HEK293 (cell line): ENCODE results near the gene CALCOCO2.

Experiments
- GLI2 ChIP-seq: fragments of 450-650 bp; formaldehyde crosslinking; IDR thresholded peaks from 2 replicates; pipeline ENCODE4; 2017; ENCODE audit warnings: missing biosample characterization, missing genetic modification characterization, low read depth, borderline replicate concordance
- IKZF3 ChIP-seq: fragments of 450-650 bp; IDR thresholded peaks from 2 replicates; pipeline ENCODE4 v1.5.0; 2018; ENCODE audit warnings: missing biosample characterization, mild to moderate bottlenecking, missing genetic modification characterization, moderate library complexity
- SCRT1 ChIP-seq: fragments of 450-650 bp; formaldehyde crosslinking; IDR thresholded peaks from 2 replicates; pipeline ENCODE4 v1.5.1; 2016; ENCODE audit warnings: missing biosample characterization, missing genetic modification characterization, borderline replicate concordance
- YY2 ChIP-seq: fragments of 450-650 bp; formaldehyde crosslinking; IDR thresholded peaks from 2 replicates; pipeline ENCODE4 v1.5.1; 2016; ENCODE audit warnings: missing biosample characterization, missing genetic modification characterization
- ZBTB11 ChIP-seq: fragments of 450-650 bp; formaldehyde crosslinking; conservative IDR thresholded peaks from 2 replicates; pipeline ENCODE4 v1.5.1; 2016; ENCODE audit warnings: low read depth, missing biosample characterization, missing genetic modification characterization
- ZBTB20 ChIP-seq: fragments of 450-650 bp; formaldehyde crosslinking; IDR thresholded peaks from 2 replicates; pipeline ENCODE4 v1.5.1; 2016; ENCODE audit warnings: missing biosample characterization, missing genetic modification characterization
- ZBTB26 ChIP-seq: fragments of 450-650 bp; formaldehyde crosslinking; optimal IDR thresholded peaks from 2 replicates; pipeline ENCODE3; 2016; ENCODE audit warnings: missing biosample characterization, mild to moderate bottlenecking, missing genetic modification characterization
- ZBTB48 ChIP-seq: fragments of 450-650 bp; formaldehyde crosslinking; IDR thresholded peaks from 2 replicates; pipeline ENCODE4 v1.5.1; 2016; ENCODE audit warnings: missing biosample characterization, missing genetic modification characterization
- ZEB2 ChIP-seq: fragments of 450-650 bp; formaldehyde crosslinking; IDR thresholded peaks from 2 replicates; pipeline ENCODE4 v1.5.1; 2016; ENCODE audit warnings: missing biosample characterization, missing genetic modification characterization
- ZFHX2 ChIP-seq: fragments of 450-650 bp; formaldehyde crosslinking; conservative IDR thresholded peaks from 2 replicates; pipeline ENCODE4 v1.5.1; 2016; ENCODE audit warnings: missing biosample characterization, missing genetic modification characterization
- ZNF146 ChIP-seq: fragments of 450-650 bp; formaldehyde crosslinking; IDR thresholded peaks from 2 replicates; pipeline ENCODE4 v1.5.1; 2016; ENCODE audit warnings: missing biosample characterization, missing genetic modification characterization
- ZNF18 ChIP-seq: fragments of 450-650 bp; formaldehyde crosslinking; IDR thresholded peaks from 2 replicates; pipeline ENCODE4 v1.5.1; 2016; ENCODE audit warnings: missing biosample characterization, missing genetic modification characterization
- ZNF211 ChIP-seq: fragments of 450-650 bp; formaldehyde crosslinking; IDR thresholded peaks from 2 replicates; pipeline ENCODE4 v1.5.1; 2016; ENCODE audit warnings: low read depth, missing biosample characterization, missing genetic modification characterization
- ZNF223 ChIP-seq: fragments of 450-650 bp; formaldehyde crosslinking; IDR thresholded peaks from 2 replicates; pipeline ENCODE4 v1.5.1; 2016; ENCODE audit warnings: missing biosample characterization, missing genetic modification characterization
- ZNF24 ChIP-seq: fragments of 450-650 bp; formaldehyde crosslinking; IDR thresholded peaks from 2 replicates; pipeline ENCODE4 v1.5.1; 2016; ENCODE audit warnings: missing biosample characterization, missing genetic modification characterization
- ZNF248 ChIP-seq: fragments of 450-650 bp; formaldehyde crosslinking; IDR thresholded peaks from 2 replicates; pipeline ENCODE4 v1.5.1; 2017; ENCODE audit warnings: missing biosample characterization, missing genetic modification characterization
- ZNF274 ChIP-seq, 2 experiments: fragments of 200-500 bp in 1 of 2; fragments of 450-650 bp in 1 of 2; sonication (Bioruptor generic) in 1 of 2; formaldehyde crosslinking in 1 of 2; IDR thresholded peaks; 2 replicates each; pipeline versions ENCODE4 v1.5.1 to v1.6.1; 2014 to 2016; ENCODE audit warnings: borderline replicate concordance in 1 of 2, inconsistent platforms in 1 of 2, low read length in 1 of 2, missing biosample characterization in 1 of 2, missing genetic modification characterization in 1 of 2
- ZNF398 ChIP-seq: fragments of 450-650 bp; formaldehyde crosslinking; IDR thresholded peaks from 2 replicates; pipeline ENCODE4 v1.5.1; 2017; ENCODE audit warnings: missing biosample characterization, missing genetic modification characterization
- ZNF518A ChIP-seq: fragments of 450-650 bp; formaldehyde crosslinking; conservative IDR thresholded peaks from 2 replicates; pipeline ENCODE4 v1.5.1; 2016; ENCODE audit warnings: low read depth, missing biosample characterization, missing genetic modification characterization
- ZNF626 ChIP-seq: fragments of 450-650 bp; sonication (Bioruptor Pico); formaldehyde crosslinking; IDR thresholded peaks from 2 replicates; pipeline ENCODE4 v1.5.1; 2018; ENCODE audit warnings: missing biosample characterization, missing genetic modification characterization, inconsistent platforms
- ZNF629 ChIP-seq: fragments of 450-650 bp; formaldehyde crosslinking; IDR thresholded peaks from 2 replicates; pipeline ENCODE4 v1.5.1; 2017; ENCODE audit warnings: missing biosample characterization, missing genetic modification characterization
- ZNF677 ChIP-seq: fragments of 450-650 bp; IDR thresholded peaks from 2 replicates; pipeline ENCODE4 v1.5.0; 2018; ENCODE audit warnings: missing biosample characterization, mild to moderate bottlenecking, missing genetic modification characterization, moderate library complexity
- ZNF701 ChIP-seq: fragments of 450-650 bp; formaldehyde crosslinking; IDR thresholded peaks from 2 replicates; pipeline ENCODE4 v1.5.1; 2016; ENCODE audit warnings: missing biosample characterization, missing genetic modification characterization
- ZNF76 ChIP-seq: fragments of 450-650 bp; formaldehyde crosslinking; IDR thresholded peaks from 2 replicates; pipeline ENCODE4; 2016; ENCODE audit warnings: low read depth, missing biosample characterization, missing genetic modification characterization, borderline replicate concordance
- ZNF830 ChIP-seq: fragments of 450-650 bp; IDR thresholded peaks from 2 replicates; pipeline ENCODE4 v1.5.0; 2018; ENCODE audit warnings: missing biosample characterization, missing genetic modification characterization, low read depth, mild to moderate bottlenecking, moderate library complexity

Gene CALCOCO2

GRCh38 chr17:48908047-48908843 is 77.4 kb downstream of the CALCOCO2 start, which contains the start of gene UBE2Z (continued):
- TF ChIP-seq ZNF518A (tag by site-specific recombination) (0 out of 2 replicates have a peak, but pooled peaks have one; percentile 39), ZBTB26 (tag by site-specific recombination) (peak; percentile 68), ZNF830 (tag by site-specific recombination) (no peak), ZNF626 (tag by site-specific recombination) (no peak), ZNF629 (tag by site-specific recombination) (peak; percentile 72), ZNF24 (tag by site-specific recombination) (peak; percentile 84), ZNF398 (peak; percentile 91), YY2 (tag by site-specific recombination) (peak; percentile 81), ZNF701 (tag by site-specific recombination) (no peak), GLI2 (no peak), IKZF3 (tag by site-specific recombination) (peak; percentile 44), ZBTB11 (tag by site-specific recombination) (peak; percentile 80), ZNF248 (tag by site-specific recombination) (no peak), ZNF146 (tag by site-specific recombination) (no peak), ZBTB48 (peak; percentile 78), ZNF76 (peak; percentile 79; the same call in 1 of the 2 replicates), ZFHX2 (tag by site-specific recombination) (peak; percentile 84), ZNF223 (tag by site-specific recombination) (no peak), ZEB2 (tag by site-specific recombination) (peak; percentile 93), ZBTB20 (tag by site-specific recombination) (peak; percentile 78), ZNF677 (tag by site-specific recombination) (0 out of 2 replicates have a peak, but pooled peaks have one; percentile 20), ZNF274 (IDR thresholded peaks at IDR 0.05; ENCODE audit: low read length) (no peak), ZNF274 (tag by site-specific recombination; IDR thresholded peaks at IDR 0.05; ENCODE audit: borderline replicate concordance) (no peak), SCRT1 (tag by site-specific recombination) (no peak), ZNF18 (peak; percentile 62; the same call in 1 of the 2 replicates), ZNF211 (tag by site-specific recombination) (no peak)
